ENCODE measurements around the gene FAF1. TPM values are rescaled to one million over a fixed set of nuclear protein-coding genes. Genes with fewer than 3 reads are reported as not detected.

Gene FAF1
- total RNA-seq, 1 experiment from 2014 or later, result 73.2 TPM

- CTCF ChIA-PET, result interaction anchor here (1.2 kb wide), 1 partner anchor 42 kb away, joined by 3 read pairs; no protein-coding TSS in a partner anchor
- Histone ChIP-seq H3K4me1 (ENCODE audit: control insufficient read depth in 1 of 2, insufficient read depth in 2 of 2, low read length in 2 of 2) (no peaks in the 10 kb centered on the region), H3K27me3 (ENCODE audit: insufficient read depth, low read length) (no peaks in the 10 kb centered on the region), H4K20me1 (ENCODE audit: insufficient read depth) (no peaks in the 10 kb centered on the region), H3K4me2 (ENCODE audit: low read length) (no peak overlapping the region), H3K36me3 (ENCODE audit: control insufficient read depth in 1 of 2, insufficient read depth in 2 of 2, low read length in 2 of 2) (0 out of 4 replicates have a peak, but pooled peaks cover 0 to 4% of the 10 kb centered on the region in 2 experiments), H3K9me3 (ENCODE audit: control insufficient read depth in 1 of 2, insufficient read depth in 1 of 2, low read depth in 1 of 2, low read length in 2 of 2) (no peaks in the 10 kb centered on the region), H3K9me2 (ENCODE audit: insufficient read depth) (no peaks in the 10 kb centered on the region), H2AFZ (ENCODE audit: low read depth, low read length, poor library complexity, severe bottlenecking) (no peak overlapping the region), H3K27ac (ENCODE audit: low read depth, low read length) (no peak overlapping the region), H3K79me2 (ENCODE audit: insufficient read depth, low read length) (peaks cover 83% of the 10 kb centered on the region), H3K4me3 (replicated peaks in 1 of 2; ENCODE audit: low read depth in 1 of 2, low read length in 2 of 2) (no peak overlapping the region), H3K9ac (ENCODE audit: low read length) (no peak overlapping the region)
- no peak for ATAC-seq
- intact Hi-C loops (cut with micrococcal nuclease), result no loop called here
- no peak for DNase-seq (ENCODE audit: low read depth, low spot score)
- BruUV-seq (replicated peaks), result no TSS peak
- RAD21 ChIA-PET (ENCODE audit: low non-redundant PET in 1 of 2, low total read pairs in 2 of 2, uncharacterized antibody in 2 of 2, unreplicated experiment in 2 of 2), result no interaction called here
- TF ChIP-seq, protein P1, sequence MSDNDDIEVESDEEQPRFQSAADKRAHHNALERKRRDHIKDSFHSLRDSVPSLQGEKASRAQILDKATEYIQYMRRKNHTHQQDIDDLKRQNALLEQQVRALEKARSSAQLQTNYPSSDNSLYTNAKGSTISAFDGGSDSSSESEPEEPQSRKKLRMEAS (IDR thresholded peaks at IDR 0.05), result no peak
- no peak for TF ChIP-seq JUND (IDR thresholded peaks at IDR 0.05)
- POLR2A ChIA-PET, result no interaction called here
Observed at GRCh38 chr1:50830621-50831020, 129.4 kb downstream of the FAF1 start.

- ATAC-seq (no peak), DNase-seq (ENCODE audit: low read depth, low spot score) (no peak)
- CTCF ChIA-PET, result no interaction called here
- BruUV-seq (replicated peaks), result no TSS peak
- H4K20me1 ChIP-seq (ENCODE audit: insufficient read depth), result peaks cover under 1% of the 10 kb centered on the region; the same call in 1 of the 2 replicates
- peaks cover 84% of the 10 kb centered on the region for H3K79me2 ChIP-seq (ENCODE audit: insufficient read depth, low read length)
- no peaks in the 10 kb centered on the region for H3K4me1 ChIP-seq (ENCODE audit: control insufficient read depth in 1 of 2, insufficient read depth in 2 of 2, low read length in 2 of 2)
- H3K4me2 ChIP-seq (ENCODE audit: low read length), result no peak overlapping the region
- no peaks in the 10 kb centered on the region for H3K27me3 ChIP-seq (ENCODE audit: insufficient read depth, low read length)
- intact Hi-C loops (cut with micrococcal nuclease), result no loop called here
- RAD21 ChIA-PET (ENCODE audit: low non-redundant PET in 1 of 2, low total read pairs in 2 of 2, uncharacterized antibody in 2 of 2, unreplicated experiment in 2 of 2), result no interaction called here
- H2AFZ ChIP-seq (ENCODE audit: low read depth, low read length, poor library complexity, severe bottlenecking), result no peak overlapping the region
- POLR2A ChIA-PET, result no interaction called here
- no peaks in the 10 kb centered on the region for H3K9me2 ChIP-seq (ENCODE audit: insufficient read depth)
- no peak overlapping the region for H3K27ac ChIP-seq (ENCODE audit: low read depth, low read length)
- no peak overlapping the region for H3K9ac ChIP-seq (ENCODE audit: low read length)
- no peak overlapping the region for H3K4me3 ChIP-seq (replicated peaks in 1 of 2; ENCODE audit: low read depth in 1 of 2, low read length in 2 of 2)
- 0 out of 4 replicates have a peak, but pooled peaks cover 0 to 4% of the 10 kb centered on the region in 2 experiments for H3K36me3 ChIP-seq (ENCODE audit: control insufficient read depth in 1 of 2, insufficient read depth in 2 of 2, low read length in 2 of 2)
- no peaks in the 10 kb centered on the region for H3K9me3 ChIP-seq (ENCODE audit: control insufficient read depth in 1 of 2, insufficient read depth in 1 of 2, low read depth in 1 of 2, low read length in 2 of 2)
- no peak for TF ChIP-seq CEBPB (IDR thresholded peaks at IDR 0.05; ENCODE audit: low read depth)
- no peak for TF ChIP-seq RAD21 (IDR thresholded peaks at IDR 0.05; ENCODE audit: low read depth)
- TF ChIP-seq ZFX (IDR thresholded peaks at IDR 0.05), result no peak
- no peak for TF ChIP-seq REST (IDR thresholded peaks at IDR 0.05; ENCODE audit: low read depth)
- TF ChIP-seq TCF7L2 (IDR thresholded peaks at IDR 0.05; ENCODE audit: borderline replicate concordance, extremely low read depth, insufficient read depth, insufficient read length), result no peak
- no peak for TF ChIP-seq SRF (IDR thresholded peaks at IDR 0.05; ENCODE audit: low read depth)
- TF ChIP-seq, protein P2, sequence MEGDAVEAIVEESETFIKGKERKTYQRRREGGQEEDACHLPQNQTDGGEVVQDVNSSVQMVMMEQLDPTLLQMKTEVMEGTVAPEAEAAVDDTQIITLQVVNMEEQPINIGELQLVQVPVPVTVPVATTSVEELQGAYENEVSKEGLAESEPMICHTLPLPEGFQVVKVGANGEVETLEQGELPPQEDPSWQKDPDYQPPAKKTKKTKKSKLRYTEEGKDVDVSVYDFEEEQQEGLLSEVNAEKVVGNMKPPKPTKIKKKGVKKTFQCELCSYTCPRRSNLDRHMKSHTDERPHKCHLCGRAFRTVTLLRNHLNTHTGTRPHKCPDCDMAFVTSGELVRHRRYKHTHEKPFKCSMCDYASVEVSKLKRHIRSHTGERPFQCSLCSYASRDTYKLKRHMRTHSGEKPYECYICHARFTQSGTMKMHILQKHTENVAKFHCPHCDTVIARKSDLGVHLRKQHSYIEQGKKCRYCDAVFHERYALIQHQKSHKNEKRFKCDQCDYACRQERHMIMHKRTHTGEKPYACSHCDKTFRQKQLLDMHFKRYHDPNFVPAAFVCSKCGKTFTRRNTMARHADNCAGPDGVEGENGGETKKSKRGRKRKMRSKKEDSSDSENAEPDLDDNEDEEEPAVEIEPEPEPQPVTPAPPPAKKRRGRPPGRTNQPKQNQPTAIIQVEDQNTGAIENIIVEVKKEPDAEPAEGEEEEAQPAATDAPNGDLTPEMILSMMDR (IDR thresholded peaks at IDR 0.05 in 2 of 3, conservative IDR thresholded peaks at IDR 0.05 in 1 of 3; ENCODE audit: borderline replicate concordance in 1 of 3, insufficient read depth in 1 of 3, low read depth in 2 of 3, low read length in 2 of 3), result no peak
- no peak for TF ChIP-seq FOSL1 (IDR thresholded peaks at IDR 0.05; ENCODE audit: low read depth)
- no peak for TF ChIP-seq EZH2 (IDR thresholded peaks at IDR 0.05)
- TF ChIP-seq ZNF274 (IDR thresholded peaks at IDR 0.05; ENCODE audit: low read depth, low read length), result no peak
- no peak for TF ChIP-seq ATF3 (IDR thresholded peaks at IDR 0.05)
- TF ChIP-seq JUND (IDR thresholded peaks at IDR 0.05), result no peak
- TF ChIP-seq EGR1 (IDR thresholded peaks at IDR 0.05; ENCODE audit: low read depth), result no peak
Observed at GRCh38 chr1:50829014-50829958, 130.8 kb downstream of the FAF1 start.
